ENCODE results near the gene KCTD11. TPM values are rescaled to one million over a fixed set of nuclear protein-coding genes. Genes with fewer than 3 reads are reported as not detected.

Gene KCTD11
- polyA plus RNA-seq, 3 donors, result 3.4 to 5.6 (median 3.6) TPM

- WGBS (ENCODE audit: insufficient coverage), result 0% methylated on average over 8 of the region's 13 CpGs
- peak overlapping the region; percentile 92 for H3K4me2 ChIP-seq (replicated peaks; ENCODE audit: extremely low read depth, low read length, poor library complexity, severe bottlenecking)
- Mint-ChIP-seq H3K4me3 (peak overlapping the region; percentile 86 to 89), H3K36me3 (peaks cover 5% of the 10 kb centered on the region in 2 donors), H3K27me3 (ENCODE audit: low read depth in 3 of 3) (peaks cover 29 to 36% (median 29%) of the 10 kb centered on the region in 3 donors), H3K27ac (peak overlapping the region; percentile 67 to 98 (median 92)), H3K4me1 (peaks cover 21% of the 10 kb centered on the region), H3K9me3 (peaks cover 0 to 11% (median 0%) of the 10 kb centered on the region in 7 donors)
- H3K27ac ChIP-seq (ENCODE audit: low read depth in 1 of 2, low read length in 2 of 2), result peak overlapping the region; percentile 59 to 70
- peak overlapping the region; percentile 62 for H3K9ac ChIP-seq (ENCODE audit: insufficient read depth, low read length, poor library complexity, severe bottlenecking)
- no peaks in the 10 kb centered on the region for H4K20me1 ChIP-seq (ENCODE audit: insufficient read depth, low read length)
- TF ChIP-seq, protein P1, sequence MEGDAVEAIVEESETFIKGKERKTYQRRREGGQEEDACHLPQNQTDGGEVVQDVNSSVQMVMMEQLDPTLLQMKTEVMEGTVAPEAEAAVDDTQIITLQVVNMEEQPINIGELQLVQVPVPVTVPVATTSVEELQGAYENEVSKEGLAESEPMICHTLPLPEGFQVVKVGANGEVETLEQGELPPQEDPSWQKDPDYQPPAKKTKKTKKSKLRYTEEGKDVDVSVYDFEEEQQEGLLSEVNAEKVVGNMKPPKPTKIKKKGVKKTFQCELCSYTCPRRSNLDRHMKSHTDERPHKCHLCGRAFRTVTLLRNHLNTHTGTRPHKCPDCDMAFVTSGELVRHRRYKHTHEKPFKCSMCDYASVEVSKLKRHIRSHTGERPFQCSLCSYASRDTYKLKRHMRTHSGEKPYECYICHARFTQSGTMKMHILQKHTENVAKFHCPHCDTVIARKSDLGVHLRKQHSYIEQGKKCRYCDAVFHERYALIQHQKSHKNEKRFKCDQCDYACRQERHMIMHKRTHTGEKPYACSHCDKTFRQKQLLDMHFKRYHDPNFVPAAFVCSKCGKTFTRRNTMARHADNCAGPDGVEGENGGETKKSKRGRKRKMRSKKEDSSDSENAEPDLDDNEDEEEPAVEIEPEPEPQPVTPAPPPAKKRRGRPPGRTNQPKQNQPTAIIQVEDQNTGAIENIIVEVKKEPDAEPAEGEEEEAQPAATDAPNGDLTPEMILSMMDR (IDR thresholded peaks at IDR 0.05), result no peak
- H3K79me2 ChIP-seq (ENCODE audit: insufficient read depth, low read length), result peaks cover 3% of the 10 kb centered on the region
- H3K36me3 ChIP-seq (replicated peaks in 1 of 2; ENCODE audit: control insufficient read depth in 1 of 2, insufficient read depth in 2 of 2, low read length in 2 of 2), result no peaks in the 10 kb centered on the region
- H3K4me3 ChIP-seq (replicated peaks in 1 of 3; ENCODE audit: low read depth in 2 of 3, low read length in 3 of 3), result peak overlapping the region; percentile 57 to 86 (median 62)
- peaks cover 4 to 28% of the 10 kb centered on the region in 2 donors for H3K27me3 ChIP-seq (ENCODE audit: control insufficient read depth in 2 of 2, insufficient read depth in 2 of 2, low read length in 2 of 2)
- intact Hi-C loops (cut with micrococcal nuclease), result loop anchor here in 1 of 2 donors (2.0 to 10.0 kb wide), 4 partner anchors 75 to 189 kb away; partner anchors contain the start of genes ACADVL, CTDNEP1, DLG4 and ELP5
- peak overlapping the region; percentile 90 for H2AFZ ChIP-seq (ENCODE audit: insufficient read depth, low read depth, low read length, poor library complexity, severe bottlenecking)
- H3K9me3 ChIP-seq (replicated peaks in 1 of 2; ENCODE audit: control insufficient read depth in 1 of 2, insufficient read depth in 1 of 2, low read length in 2 of 2), result no peaks in the 10 kb centered on the region
- H3K4me1 ChIP-seq (ENCODE audit: control insufficient read depth in 1 of 2, insufficient read depth in 2 of 2, low read length in 2 of 2), result peaks cover 13 to 24% of the 10 kb centered on the region in 2 donors
- no peak for DNase-seq
These were observed 51.7 kb downstream of the KCTD11 start for GRCh38 chr17:7403727-7403976.

- intact Hi-C loops (cut with micrococcal nuclease), result loop anchor here in 1 of 2 donors (1.0 to 10.0 kb wide), 5 partner anchors 32 to 189 kb away; partner anchors contain the start of genes ACADVL, CTDNEP1, DLG4 and ELP5
- Mint-ChIP-seq H3K9me3 (peaks cover 0 to 8% (median 1%) of the 10 kb centered on the region in 7 donors), H3K27ac (peak within 1 kb of the TSS; percentile 88 to 99 (median 97)), H3K4me1 (peaks cover 21% of the 10 kb centered on the region), H3K27me3 (ENCODE audit: low read depth in 3 of 3) (peaks cover 33 to 41% (median 34%) of the 10 kb centered on the region in 3 donors), H3K4me3 (peak within 1 kb of the TSS; percentile 86 to 95), H3K36me3 (peaks cover 5% of the 10 kb centered on the region in 2 donors)
- TF ChIP-seq, protein P1 (IDR thresholded peaks at IDR 0.05), result no peak
- DNase-seq, result peak; percentile 98
- Histone ChIP-seq H3K27me3 (ENCODE audit: control insufficient read depth in 2 of 2, insufficient read depth in 2 of 2, low read length in 2 of 2) (peaks cover 4 to 33% of the 10 kb centered on the region in 2 donors), H3K9me3 (replicated peaks in 1 of 2; ENCODE audit: control insufficient read depth in 1 of 2, insufficient read depth in 1 of 2, low read length in 2 of 2) (no peaks in the 10 kb centered on the region), H3K9ac (ENCODE audit: insufficient read depth, low read length, poor library complexity, severe bottlenecking) (peak within 1 kb of the TSS; percentile 62), H3K36me3 (replicated peaks in 1 of 2; ENCODE audit: control insufficient read depth in 1 of 2, insufficient read depth in 2 of 2, low read length in 2 of 2) (no peaks in the 10 kb centered on the region), H4K20me1 (ENCODE audit: insufficient read depth, low read length) (no peaks in the 10 kb centered on the region), H3K4me3 (replicated peaks in 1 of 3; ENCODE audit: low read depth in 2 of 3, low read length in 3 of 3) (peak within 1 kb of the TSS; percentile 57 to 86 (median 62)), H3K27ac (ENCODE audit: low read depth in 1 of 2, low read length in 2 of 2) (peak within 1 kb of the TSS; percentile 59 to 70), H3K4me1 (ENCODE audit: control insufficient read depth in 1 of 2, insufficient read depth in 2 of 2, low read length in 2 of 2) (peaks cover 13 to 24% of the 10 kb centered on the region in 2 donors), H2AFZ (ENCODE audit: insufficient read depth, low read depth, low read length, poor library complexity, severe bottlenecking) (peak within 1 kb of the TSS; percentile 90), H3K79me2 (ENCODE audit: insufficient read depth, low read length) (peaks cover 3% of the 10 kb centered on the region), H3K4me2 (replicated peaks; ENCODE audit: extremely low read depth, low read length, poor library complexity, severe bottlenecking) (peak within 1 kb of the TSS; percentile 92)
- under 1% methylated on average over 26 of the region's 49 CpGs for WGBS (ENCODE audit: insufficient coverage)
These were observed 52.2 kb downstream of the KCTD11 start, which contains the start of gene TMEM256 for GRCh38 chr17:7403977-7404736. TMEM256 (minus strand) TSS chr17:7404097; CDS start chr17:7404084, 13 bp downstream.

Small RNAs within 50 kb of the gene (small RNA-seq; reads per million reads assigned to genes)
- gene AC026954.2 (ENCODE audit: insufficient read length, low read depth), result not detected

Other genes with a start within 250 kb of the KCTD11 start
- 100 to 1,000 TPM in 1 of 3 donors, 10 to 100 TPM in 2; 53.3 to 148 (median 78.3) TPM for gene ASGR2, start 237.3 kb upstream of the KCTD11 start, polyA plus RNA-seq
- 100 to 1,000 TPM in 2 of 3 donors, 10 to 100 TPM in 1; 82.0 to 126 (median 114) TPM for gene ASGR1, start 172.8 kb upstream of the KCTD11 start, polyA plus RNA-seq
- 10 to 100 TPM in 1 of 3 donors, under 1 TPM in 2; 0.37 to 42.6 (median 0.39) TPM for gene DLG4, start 132.3 kb upstream of the KCTD11 start, polyA plus RNA-seq
- gene ACADVL, start 132.2 kb upstream of the KCTD11 start, polyA plus RNA-seq, result 1,000 to 10,000 TPM in 1 of 3 donors, 100 to 1,000 TPM in 2; 152 to 1,231 (median 154) TPM
- 1 to 10 TPM; 6.7 to 7.8 (median 7.0) TPM for gene DVL2, start 117.6 kb upstream of the KCTD11 start, polyA plus RNA-seq
- gene PHF23, start 112.7 kb upstream of the KCTD11 start, polyA plus RNA-seq, result 10 to 100 TPM; 12.0 to 18.0 (median 12.9) TPM
- 1,000 to 10,000 TPM; 1,029 to 2,937 (median 2,814) TPM for gene GABARAP, start 109.7 kb upstream of the KCTD11 start, polyA plus RNA-seq
- gene CTDNEP1, start 100.4 kb upstream of the KCTD11 start, polyA plus RNA-seq, result 100 to 1,000 TPM in 1 of 3 donors, 10 to 100 TPM in 2; 29.5 to 198 (median 38.3) TPM
- gene ELP5, start 99.9 kb upstream of the KCTD11 start, polyA plus RNA-seq, result 10 to 100 TPM; 36.1 to 49.5 (median 44.1) TPM
- gene CLDN7, start 89.7 kb upstream of the KCTD11 start, polyA plus RNA-seq, result 10 to 100 TPM in 1 of 3 donors, 1 to 10 TPM in 1, under 1 TPM in 1; 0.49 to 13.4 (median 2.1) TPM
- not detected for gene SLC2A4, start 70.4 kb upstream of the KCTD11 start, polyA plus RNA-seq
- not detected for gene YBX2, start 57.5 kb upstream of the KCTD11 start, polyA plus RNA-seq
- 100 to 1,000 TPM; 465 to 511 (median 485) TPM for gene EIF5A, start 44.5 kb upstream of the KCTD11 start, polyA plus RNA-seq
- 100 to 1,000 TPM in 1 of 3 donors, 10 to 100 TPM in 2; 53.5 to 162 (median 59.6) TPM for gene GPS2, start 36.8 kb upstream of the KCTD11 start, polyA plus RNA-seq
- gene NEURL4, start 22.8 kb upstream of the KCTD11 start, polyA plus RNA-seq, result 10 to 100 TPM in 1 of 3 donors, under 1 TPM in 2; 0.35 to 42.6 (median 0.44) TPM
- 10 to 100 TPM; 32.1 to 68.5 (median 40.5) TPM for gene ACAP1, start 15.6 kb upstream of the KCTD11 start, polyA plus RNA-seq
- gene TMEM95, start 3.0 kb downstream of the KCTD11 start, polyA plus RNA-seq, result not detected
- gene TNK1, start 28.9 kb downstream of the KCTD11 start, polyA plus RNA-seq, result not detected
- gene PLSCR3, start 42.4 kb downstream of the KCTD11 start, polyA plus RNA-seq, result 10 to 100 TPM; 37.6 to 70.4 (median 45.7) TPM
- 10 to 100 TPM; 39.2 to 81.4 (median 72.6) TPM for gene TMEM256, start 51.9 kb downstream of the KCTD11 start, polyA plus RNA-seq
- under 1 TPM in 1 of 3 donors, not detected in 2; 0.55 TPM for gene NLGN2, start 55.7 kb downstream of the KCTD11 start, polyA plus RNA-seq
- not detected for gene SPEM1, start 68.2 kb downstream of the KCTD11 start, polyA plus RNA-seq
- not detected for gene SPEM2, start 73.5 kb downstream of the KCTD11 start, polyA plus RNA-seq
- gene SPEM3, start 76.7 kb downstream of the KCTD11 start, polyA plus RNA-seq, result not detected
- gene TMEM102, start 83.3 kb downstream of the KCTD11 start, polyA plus RNA-seq, result 10 to 100 TPM in 1 of 3 donors, 1 to 10 TPM in 2; 5.1 to 11.3 (median 9.8) TPM
- gene FGF11, start 87.3 kb downstream of the KCTD11 start, polyA plus RNA-seq, result 1 to 10 TPM in 1 of 3 donors, not detected in 2; 2.2 TPM
- gene CHRNB1, start 92.9 kb downstream of the KCTD11 start, polyA plus RNA-seq, result 10 to 100 TPM in 2 of 3 donors, 1 to 10 TPM in 1; 9.3 to 15.7 (median 14.7) TPM
- gene ZBTB4, start 127.5 kb downstream of the KCTD11 start, polyA plus RNA-seq, result 1 to 10 TPM; 3.4 to 8.1 (median 4.4) TPM
- not detected for gene SLC35G6, start 129.3 kb downstream of the KCTD11 start, polyA plus RNA-seq
- 10 to 100 TPM; 12.1 to 27.9 (median 25.4) TPM for gene POLR2A, start 132.2 kb downstream of the KCTD11 start, polyA plus RNA-seq
- gene TNFSF12, start 196.9 kb downstream of the KCTD11 start, polyA plus RNA-seq, result 10 to 100 TPM; 37.7 to 98.3 (median 50.2) TPM
- gene TNFSF13, start 206.6 kb downstream of the KCTD11 start, polyA plus RNA-seq, result 100 to 1,000 TPM; 236 to 523 (median 491) TPM
- 100 to 1,000 TPM in 1 of 3 donors, 1 to 10 TPM in 2; 2.9 to 140 (median 5.6) TPM for gene SENP3, start 209.8 kb downstream of the KCTD11 start, polyA plus RNA-seq
- gene CD68, start 227.5 kb downstream of the KCTD11 start, polyA plus RNA-seq, result 100 to 1,000 TPM; 642 to 884 (median 744) TPM
- 100 to 1,000 TPM; 100 to 107 (median 103) TPM for gene MPDU1, start 231.7 kb downstream of the KCTD11 start, polyA plus RNA-seq
- 1 to 10 TPM in 2 of 3 donors, under 1 TPM in 1; 0.86 to 1.2 (median 1.1) TPM for gene SOX15, start 237.9 kb downstream of the KCTD11 start, polyA plus RNA-seq